Gastrocnemius medialis (tissue), 4 donors: ENCODE measurements around the gene SLC6A20.

ENCODE experiments used
- CTCF ChIP-seq, 5 experiments: fragments of 450-650 bp in 3 of 5; fragments of 200-600 bp in 2 of 5; sonication (generic) in 2 of 5; IDR thresholded peaks in 4 of 5; conservative IDR thresholded peaks in 1 of 5; 1 replicate in 4 of 5; 2 replicates in 1 of 5; pipeline ENCODE4 v1.5.1; 2016 to 2019; ENCODE audit warnings: antibody characterized with exemption in 5 of 5, mild to moderate bottlenecking in 3 of 5, moderate library complexity in 3 of 5
- POLR2A ChIP-seq, 2 donors: fragments of 450-650 bp; IDR thresholded peaks; one replicate each; pipeline ENCODE4 v1.6.1; 2017; ENCODE audit warnings: antibody characterized with exemption in 2 of 2, mild to moderate bottlenecking in 2 of 2, moderate library complexity in 2 of 2

GRCh38 chr3:45777111-45777745 is 19.1 kb downstream of the SLC6A20 start:
- TF ChIP-seq CTCF (IDR thresholded peaks at IDR 0.05 in 4 of 5, conservative IDR thresholded peaks at IDR 0.05 in 1 of 5) (no peak), POLR2A (IDR thresholded peaks at IDR 0.05) (no peak)
